HepG2 (cell line): ENCODE results near the gene RUVBL1. TPM values are rescaled to one million over a fixed set of nuclear protein-coding genes. Genes with fewer than 3 reads are reported as not detected.
A peak's percentile ranks its signal among the peaks of the same experiment; 100 is the strongest.

Experiments used
- ARNTL ChIP-seq: sonication (generic); formaldehyde crosslinking; IDR thresholded peaks from 2 replicates; pipeline ENCODE4 v1.4.0; 2020; ENCODE audit warnings: mild to moderate bottlenecking, missing genetic modification reagents
- CBX2 ChIP-seq, 2 experiments: fragments of 200-600 bp in 1 of 2; sonication (generic); formaldehyde crosslinking in 1 of 2; IDR thresholded peaks; 2 replicates each; pipeline versions ENCODE4 v1.7.0 to v1.8.1; 2018 to 2022; ENCODE audit warnings: low read depth in 2 of 2, low read length in 1 of 2, mild to moderate bottlenecking in 1 of 2, missing genetic modification reagents in 1 of 2
- CERS6 ChIP-seq: sonication (generic); formaldehyde crosslinking; IDR thresholded peaks from 2 replicates; pipeline ENCODE4 v1.5.0; 2020; ENCODE audit warnings: missing genetic modification reagents
- DMAP1 ChIP-seq: IDR thresholded peaks from 2 replicates; pipeline ENCODE4 v1.6.1; 2016
- ELK4 ChIP-seq: sonication (generic); formaldehyde crosslinking; IDR thresholded peaks from 2 replicates; pipeline ENCODE4 v1.9.0; 2021; ENCODE audit warnings: missing genetic modification reagents, borderline replicate concordance
- ESRRA ChIP-seq: sonication (generic); formaldehyde crosslinking; IDR thresholded peaks from 2 replicates; pipeline ENCODE4 v1.5.1; 2020; ENCODE audit warnings: mild to moderate bottlenecking, low read depth, missing genetic modification reagents
- HNRNPLL ChIP-seq: fragments of 200-400 bp; formaldehyde crosslinking; IDR thresholded peaks from 2 replicates; pipeline ENCODE4 v1.6.1; 2017; ENCODE audit warnings: mild to moderate bottlenecking, low read depth, low read length; ENCODE audit not compliant: poor library complexity, severe bottlenecking
- HOXA9 ChIP-seq: sonication (generic); formaldehyde crosslinking; IDR thresholded peaks from 2 replicates; pipeline ENCODE4 v1.8.1; 2022; ENCODE audit warnings: missing genetic modification reagents, mild to moderate bottlenecking, moderate library complexity, borderline replicate concordance
- KLF9 ChIP-seq: IDR thresholded peaks from 2 replicates; pipeline ENCODE4 v1.6.1; 2016; ENCODE audit warnings: low read depth
- KMT2A ChIP-seq: sonication (generic); formaldehyde crosslinking; IDR thresholded peaks from 2 replicates; pipeline ENCODE4 v1.4.0; 2020; ENCODE audit warnings: missing genetic modification reagents
- MAFG ChIP-seq: sonication (generic); formaldehyde crosslinking; IDR thresholded peaks from 2 replicates; pipeline ENCODE4 v1.5.1; 2020; ENCODE audit warnings: mild to moderate bottlenecking, missing genetic modification reagents
- NBN ChIP-seq: fragments of 450-650 bp; conservative IDR thresholded peaks from 2 replicates; pipeline ENCODE4 v1.6.1; 2017
- NFE2 ChIP-seq: sonication (generic); formaldehyde crosslinking; IDR thresholded peaks from 2 replicates; pipeline ENCODE4 v1.4.0; 2020; ENCODE audit warnings: missing genetic modification reagents
- NFIB ChIP-seq: sonication (generic); formaldehyde crosslinking; IDR thresholded peaks from 2 replicates; pipeline ENCODE4 v1.9.0; 2021; ENCODE audit warnings: missing genetic modification reagents, mild to moderate bottlenecking, borderline replicate concordance
- NR2C2 ChIP-seq: sonication (generic); formaldehyde crosslinking; IDR thresholded peaks from 2 replicates; pipeline ENCODE4 v1.4.0; 2020; ENCODE audit warnings: missing genetic modification reagents, mild to moderate bottlenecking, moderate library complexity, borderline replicate concordance
- NR2F6 ChIP-seq, 2 experiments: IDR thresholded peaks; 2 replicates each; pipeline ENCODE4 v1.6.1; 2016; ENCODE audit warnings: antibody characterized with exemption in 1 of 2, mild to moderate bottlenecking in 1 of 2
- POLR2AphosphoS5 ChIP-seq: IDR thresholded peaks from 2 replicates; pipeline ENCODE4 v1.6.1; 2012; ENCODE audit warnings: low read depth, low read length
- PREB ChIP-seq: sonication (generic); formaldehyde crosslinking; IDR thresholded peaks from 2 replicates; pipeline ENCODE4 v1.4.0; 2020; ENCODE audit warnings: missing genetic modification reagents
- RNF2 ChIP-seq: fragments of 450-650 bp; conservative IDR thresholded peaks from 2 replicates; pipeline ENCODE4 v1.6.1; 2016; ENCODE audit warnings: low read depth
- SMC3 ChIP-seq: IDR thresholded peaks from 2 replicates; pipeline ENCODE4 v1.6.1; 2011; ENCODE audit warnings: low read length, improper control_type of control experiment
- ZNF121 ChIP-seq: sonication (generic); formaldehyde crosslinking; IDR thresholded peaks from 2 replicates; pipeline ENCODE4 v1.5.0; 2020; ENCODE audit warnings: mild to moderate bottlenecking, missing genetic modification reagents
- ZNF230 ChIP-seq: sonication (generic); formaldehyde crosslinking; IDR thresholded peaks from 2 replicates; pipeline ENCODE4 v1.4.0; 2020; ENCODE audit warnings: mild to moderate bottlenecking, missing genetic modification reagents
- ZNF354B ChIP-seq: sonication (generic); formaldehyde crosslinking; IDR thresholded peaks from 2 replicates; pipeline ENCODE4 v1.8.0; 2022; ENCODE audit warnings: mild to moderate bottlenecking, missing genetic modification reagents
- ZNF441 ChIP-seq: sonication (generic); formaldehyde crosslinking; IDR thresholded peaks from 2 replicates; pipeline ENCODE4 v1.7.0; 2021; ENCODE audit warnings: missing genetic modification reagents, borderline replicate concordance
- ZNF552 ChIP-seq: sonication (generic); formaldehyde crosslinking; IDR thresholded peaks from 2 replicates; pipeline ENCODE4 v1.9.0; 2022; ENCODE audit warnings: missing genetic modification reagents, mild to moderate bottlenecking, borderline replicate concordance
- ZNF615 ChIP-seq: sonication (generic); formaldehyde crosslinking; IDR thresholded peaks from 2 replicates; pipeline ENCODE4 v1.5.0; 2020; ENCODE audit warnings: mild to moderate bottlenecking, missing genetic modification reagents, borderline replicate concordance
- ZNF792 ChIP-seq: IDR thresholded peaks from 2 replicates; pipeline ENCODE4 v1.6.1; 2016
- ZNF883 ChIP-seq: sonication (generic); formaldehyde crosslinking; IDR thresholded peaks from 2 replicates; pipeline ENCODE4 v1.5.1; 2020; ENCODE audit warnings: mild to moderate bottlenecking, missing genetic modification reagents; ENCODE audit errors: not compliant biosample characterization
- ZSCAN20 ChIP-seq: sonication (generic); formaldehyde crosslinking; IDR thresholded peaks from 2 replicates; pipeline ENCODE4 v1.4.0; 2020; ENCODE audit warnings: missing genetic modification reagents, mild to moderate bottlenecking, borderline replicate concordance
- polyA plus RNA-seq, 8 experiments: library from polyadenylated mRNA; depleted of rRNA in 3 of 8; stranded (reverse) in 7 of 8; unstranded in 1 of 8; fragments of >200 nt; fragmentation: Illumina TruSeq in 4 of 8; extraction: Trizol in 4 of 8; gene quantifications; 2 replicates each; pipeline versions ENCODE4 v1.2.1 to v1.2.3, GENCODE V29; 2011 to 2016; ENCODE audit warnings: low read depth in 4 of 8, missing spikeins in 1 of 8, mixed read lengths in 1 of 8; ENCODE audit not compliant: insufficient read depth in 1 of 8
- total RNA-seq, 5 experiments: library from RNA; depleted of rRNA; stranded (reverse); fragments of >200 nt; fragmentation: Illumina TruSeq; extraction: Trizol; gene quantifications; 2 replicates each; pipeline ENCODE4 v1.2.3, GENCODE V29; 2016; ENCODE audit warnings: low read depth in 1 of 5

RUVBL1 gene
- total and polyA plus RNA-seq, 2 of the 13 experiments (the other 11 are each of a cell fraction or from before 2014, with no cell fraction given), result 32.7 to 86.3 TPM

- TF ChIP-seq CERS6 (no peak), ZNF230 (CRISPR knock-in tag) (no peak), ZNF792 (peak; percentile 78; the same call in 1 of the 2 replicates), CBX2 (IDR thresholded peaks at IDR 0.05; ENCODE audit: low read depth, low read length) (no peak), CBX2 (CRISPR knock-in tag; IDR thresholded peaks at IDR 0.05; ENCODE audit: low read depth) (no peak), NFIB (no peak), MAFG (CRISPR knock-in tag) (no peak), HOXA9 (CRISPR knock-in tag) (no peak), ZNF615 (CRISPR knock-in tag) (no peak), NR2F6 (IDR thresholded peaks at IDR 0.05) (peak; percentile 69), NR2F6 (CRISPR knock-in tag; IDR thresholded peaks at IDR 0.05) (peak; percentile 80), ZNF883 (CRISPR knock-in tag) (no peak), POLR2AphosphoS5 (peak; percentile 86; the same call in 1 of the 2 replicates), ELK4 (CRISPR knock-in tag) (no peak), KMT2A (CRISPR knock-in tag) (peak; percentile 60; the same call in 1 of the 2 replicates), SMC3 (peak; percentile 19; the same call in 1 of the 2 replicates), ESRRA (peak; percentile 64), ZNF441 (peak; percentile 62; the same call in 1 of the 2 replicates), NR2C2 (CRISPR knock-in tag) (peak; percentile 97), PREB (CRISPR knock-in tag) (no peak), DMAP1 (CRISPR knock-in tag) (peak; percentile 96), KLF9 (CRISPR knock-in tag) (no peak), ZNF354B (no peak), RNF2 (peak; percentile 77), ARNTL (no peak), ZNF121 (CRISPR knock-in tag) (no peak), NBN (no peak), NFE2 (no peak), HNRNPLL (no peak), ZNF552 (CRISPR knock-in tag) (no peak), ZSCAN20 (CRISPR knock-in tag) (no peak)
Observed at GRCh38 chr3:128151758-128152274, 28.2 kb upstream of the RUVBL1 start (continued).
